ENCODE results near the gene SRCIN1. TPM values are rescaled to one million over a fixed set of nuclear protein-coding genes. Genes with fewer than 3 reads are reported as not detected.

Gene SRCIN1
- total RNA-seq, 2 donors from 2014 or later: 2.4 to 4.8 TPM

DNA sequence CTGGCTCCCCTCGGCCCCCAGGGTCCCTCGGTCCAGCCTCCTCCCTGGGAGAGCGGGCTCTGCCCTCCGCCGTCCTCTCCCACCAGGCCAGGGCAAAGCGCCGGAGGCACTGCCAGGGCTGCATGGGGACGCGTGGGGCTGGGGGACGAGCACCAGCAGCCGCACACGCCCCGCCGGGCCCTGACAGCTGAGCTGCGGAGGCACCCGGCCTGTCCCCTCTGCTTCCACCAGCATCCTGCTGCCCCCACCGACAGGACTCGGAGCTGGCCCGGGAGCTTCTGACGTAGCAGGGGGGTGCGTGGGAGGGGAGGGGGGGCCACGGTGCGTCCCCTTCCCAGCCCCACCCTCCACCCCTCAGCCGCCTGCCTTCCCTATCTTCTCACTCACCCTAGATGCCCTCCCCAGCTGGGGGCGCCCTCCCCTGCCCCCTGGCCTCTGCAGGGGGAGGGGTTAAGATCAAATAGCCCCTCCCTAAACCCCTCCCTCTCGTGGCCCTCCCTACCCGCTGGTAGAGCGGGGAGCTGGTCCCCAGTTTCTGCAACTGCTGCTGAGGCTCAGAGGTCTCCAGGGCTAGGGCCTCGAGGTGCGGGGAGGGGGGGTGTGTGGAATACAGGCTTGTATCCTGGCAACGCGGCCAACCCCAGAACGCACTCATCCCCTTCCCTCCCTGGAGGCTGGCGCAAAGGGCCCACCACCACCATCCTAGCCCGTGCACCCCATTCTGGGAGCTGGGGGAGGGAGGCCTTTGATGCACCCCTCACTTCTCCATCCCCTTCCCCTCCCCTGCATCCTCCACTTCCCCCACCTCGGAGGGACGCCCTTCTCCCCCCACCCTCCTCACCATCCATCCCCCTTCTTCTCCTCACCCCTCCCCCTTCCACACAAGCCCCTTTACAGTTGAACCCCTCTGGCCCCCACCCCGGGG, 1.0 kb downstream of the SRCIN1 start:
- Histone ChIP-seq H3K4me1 (replicated peaks) (peaks cover 5% of the 10 kb centered on the region), H3K27ac (no peak overlapping the region), H3K36me3 (no peaks in the 10 kb centered on the region), H3K27me3 (replicated peaks; ENCODE audit: insufficient read depth) (no peaks in the 10 kb centered on the region), H3K9me3 (no peaks in the 10 kb centered on the region), H3K4me3 (no peak overlapping the region)
- DNase-seq (ENCODE audit: low spot score): no peak
- TF ChIP-seq POLR2A (IDR thresholded peaks at IDR 0.05) (no peak), POLR2AphosphoS5 (IDR thresholded peaks at IDR 0.05) (no peak), CTCF (IDR thresholded peaks at IDR 0.05) (no peak)
- intact Hi-C loops (cut with DNase I): no loop called here
- WGBS: 48% methylated on average over 31 of the region's 38 CpGs

DNA sequence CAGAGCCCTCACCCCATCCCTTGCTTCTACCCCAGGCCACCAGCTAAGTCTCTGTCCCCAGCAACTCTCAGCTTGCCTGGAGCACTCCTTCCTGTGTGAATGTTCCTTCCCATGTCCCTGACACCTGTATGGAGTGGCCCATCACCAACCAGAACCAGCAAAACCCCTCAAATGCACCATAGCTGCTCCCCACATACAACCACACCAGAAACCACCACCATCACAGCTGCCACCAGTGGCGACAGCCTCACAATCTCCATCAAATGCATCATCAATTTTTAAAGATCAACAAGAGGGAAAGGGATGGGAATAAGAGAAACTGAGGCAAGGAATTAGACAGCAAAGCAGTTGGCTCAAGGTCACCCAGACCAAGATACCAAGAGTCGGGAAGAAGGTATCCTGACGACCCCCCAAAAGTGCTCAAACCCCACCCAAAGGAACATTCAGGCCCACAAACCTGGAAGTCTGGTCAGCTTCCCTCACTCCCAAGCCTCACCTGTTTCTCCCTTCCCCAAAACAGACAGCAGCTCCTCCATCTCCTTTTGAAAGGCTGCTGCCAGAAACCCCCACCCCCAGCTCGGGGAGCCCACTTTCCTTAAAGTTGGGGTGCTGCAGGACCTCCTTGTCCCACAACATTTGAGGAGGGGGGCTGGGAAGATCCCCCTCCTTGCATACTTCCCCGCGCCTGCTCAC, 1.8 kb downstream of the SRCIN1 start:
- H3K9me3 ChIP-seq: no peaks in the 10 kb centered on the region
- H3K36me3 ChIP-seq: no peaks in the 10 kb centered on the region
- intact Hi-C loops (cut with DNase I): no loop called here
- no peaks in the 10 kb centered on the region for H3K27me3 ChIP-seq (replicated peaks; ENCODE audit: insufficient read depth)
- peaks cover 5% of the 10 kb centered on the region for H3K4me1 ChIP-seq (replicated peaks)
- no peak overlapping the region for H3K4me3 ChIP-seq
- no peak for DNase-seq (ENCODE audit: low spot score)
- no peak overlapping the region for H3K27ac ChIP-seq
- WGBS: 81% methylated on average over 6 of the region's 6 CpGs
- TF ChIP-seq POLR2AphosphoS5 (IDR thresholded peaks at IDR 0.05) (no peak), POLR2A (IDR thresholded peaks at IDR 0.05) (no peak), CTCF (IDR thresholded peaks at IDR 0.05) (no peak)

DNA sequence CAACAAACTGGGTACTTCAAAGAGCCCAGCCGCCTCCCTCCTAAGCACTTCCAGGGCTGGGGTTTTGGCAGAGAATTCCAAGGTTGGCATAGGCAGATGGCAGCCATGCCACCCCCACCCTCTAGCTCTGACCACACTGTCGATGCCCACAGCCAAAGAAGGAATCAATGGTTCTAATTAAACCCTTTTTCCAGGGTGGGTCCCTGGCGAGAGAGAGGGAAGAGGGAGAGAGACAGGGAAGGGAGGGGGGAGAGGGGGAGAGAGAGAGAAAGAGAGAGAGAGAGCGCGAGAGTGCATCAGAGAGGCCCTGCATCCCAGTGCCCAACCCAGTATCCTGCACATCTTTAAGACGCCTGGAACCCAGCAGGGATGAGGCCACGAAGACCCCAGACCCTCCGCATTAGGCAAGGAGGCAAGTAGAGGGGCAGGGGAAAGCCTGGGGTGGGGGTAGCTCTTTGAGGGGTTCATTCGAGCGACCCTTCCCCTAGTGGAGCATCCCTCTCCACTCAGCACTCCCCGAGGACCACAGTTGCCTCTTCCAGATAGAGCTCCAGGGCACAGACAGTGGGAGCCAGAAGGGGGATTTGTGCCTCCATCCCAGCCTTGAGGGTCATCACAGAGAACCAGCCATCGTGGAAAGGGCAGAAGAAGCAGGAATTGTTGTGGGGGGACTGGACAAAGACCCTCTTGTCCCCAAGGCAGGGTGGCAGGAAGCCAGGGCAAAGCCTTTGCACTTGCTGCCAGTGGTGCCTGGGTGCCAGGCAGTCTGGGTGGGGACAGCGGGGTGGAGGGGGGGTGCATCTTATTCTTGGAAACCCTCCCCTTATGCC, 2.6 kb downstream of the SRCIN1 start:
- TF ChIP-seq CTCF (IDR thresholded peaks at IDR 0.05): no peak
- TF ChIP-seq POLR2AphosphoS5 (IDR thresholded peaks at IDR 0.05): no peak
- TF ChIP-seq POLR2A (IDR thresholded peaks at IDR 0.05): no peak
- Histone ChIP-seq H3K36me3 (no peaks in the 10 kb centered on the region), H3K27me3 (replicated peaks; ENCODE audit: insufficient read depth) (no peaks in the 10 kb centered on the region), H3K4me1 (replicated peaks) (peaks cover 5% of the 10 kb centered on the region), H3K4me3 (no peak overlapping the region), H3K9me3 (no peaks in the 10 kb centered on the region), H3K27ac (no peak overlapping the region)
- 65% methylated on average over 13 of the region's 13 CpGs for WGBS
- DNase-seq (ENCODE audit: low spot score): no peak
- intact Hi-C loops (cut with DNase I): no loop called here

- Histone ChIP-seq H3K9me3 (no peaks in the 10 kb centered on the region), H3K4me3 (no peak overlapping the region), H3K4me1 (replicated peaks) (peaks cover 5% of the 10 kb centered on the region), H3K27ac (no peak overlapping the region), H3K27me3 (replicated peaks; ENCODE audit: insufficient read depth) (no peaks in the 10 kb centered on the region), H3K36me3 (no peaks in the 10 kb centered on the region)
- TF ChIP-seq POLR2AphosphoS5 (IDR thresholded peaks at IDR 0.05) (no peak), POLR2A (IDR thresholded peaks at IDR 0.05) (no peak), CTCF (IDR thresholded peaks at IDR 0.05) (no peak)
- WGBS: 24% methylated on average over 2 of the region's 2 CpGs
- no peak for DNase-seq (ENCODE audit: low spot score)
- intact Hi-C loops (cut with DNase I): no loop called here
Measured at GRCh38 chr17:38602453-38602852, 3.3 kb downstream of the SRCIN1 start.
